Endodermal cell (in vitro differentiated cells): ENCODE measurements around the gene NCKAP5. TPM values are rescaled to one million over a fixed set of nuclear protein-coding genes. Genes with fewer than 3 reads are reported as not detected.

Experiments used
- DNase-seq: peaks from one replicate; pipeline ENCODE4 v3.0.0-alpha.2; 2017
- H3K27ac ChIP-seq: 2 replicates; pipeline ENCODE4 v1.5.1; 2013; ENCODE audit warnings: mild to moderate bottlenecking, low read depth, low read length, moderate library complexity
- H3K27me3 ChIP-seq: 2 replicates; pipeline ENCODE4 v1.6.1; 2013; ENCODE audit warnings: mild to moderate bottlenecking, low read length, moderate library complexity; ENCODE audit not compliant: insufficient read depth, control insufficient read depth, poor library complexity, severe bottlenecking
- H3K36me3 ChIP-seq: 2 replicates; pipeline ENCODE4 v1.7.0; 2013; ENCODE audit warnings: mild to moderate bottlenecking, low read length, moderate library complexity; ENCODE audit not compliant: control insufficient read depth, insufficient read depth
- H3K4me1 ChIP-seq: one replicate; pipeline ENCODE4 v1.7.0; 2013; ENCODE audit warnings: low read length; ENCODE audit not compliant: control insufficient read depth, insufficient read depth
- H3K4me3 ChIP-seq: 2 replicates; pipeline ENCODE4 v1.5.1; 2013; ENCODE audit warnings: mild to moderate bottlenecking, low read length, moderate library complexity
- H3K9ac ChIP-seq: 2 replicates; pipeline ENCODE4 v1.6.1; 2013; ENCODE audit warnings: mild to moderate bottlenecking, low read length, moderate library complexity; ENCODE audit not compliant: poor library complexity, severe bottlenecking; ENCODE audit errors: extremely low read depth
- H3K9me3 ChIP-seq: 2 replicates; pipeline ENCODE4 v1.6.1; 2013; ENCODE audit warnings: mild to moderate bottlenecking, low read length, moderate library complexity; ENCODE audit not compliant: control insufficient read depth
- H3K27ac Mint-ChIP-seq: 2 replicates; pipeline ENCODE4 v1.8.0; 2020; ENCODE audit warnings: mixed read lengths
- H3K27me3 Mint-ChIP-seq: 2 replicates; pipeline ENCODE4 v1.8.0; 2021; ENCODE audit warnings: mild to moderate bottlenecking, mixed read lengths; ENCODE audit not compliant: insufficient read depth
- H3K36me3 Mint-ChIP-seq: 2 replicates; pipeline ENCODE4 v1.8.0; 2020; ENCODE audit warnings: low read depth, mixed read lengths
- H3K4me1 Mint-ChIP-seq: 2 replicates; pipeline ENCODE4 v1.8.0; 2020; ENCODE audit warnings: mixed read lengths
- H3K4me3 Mint-ChIP-seq: 2 replicates; pipeline ENCODE4 v1.8.0; 2020; ENCODE audit warnings: mild to moderate bottlenecking, moderate library complexity, mixed read lengths
- H3K9me3 Mint-ChIP-seq: 2 replicates; pipeline ENCODE4 v1.8.0; 2020; ENCODE audit warnings: mild to moderate bottlenecking, mixed read lengths
- WGBS, 2 experiments: methylation state at CpG; one replicate each; pipeline versions ENCODE4 v1.1.5 to v1.1.7; 2013; ENCODE audit warnings: missing lambda C conversion rate in 2 of 2, mixed read lengths in 1 of 2; ENCODE audit not compliant: insufficient coverage in 1 of 2, insufficient read length in 1 of 2; 5-methylcytosine and 5-hydroxymethylcytosine counted together
- total RNA-seq, 2 donors: library from RNA; stranded (reverse); fragmentation: NEBNext Ultra II Directional in 1 of 2; extraction: Animal tissue kit (Norgen Biotek cat#: 25700) in 1 of 2; gene quantifications; 2 replicates in 1 of 2; 3 replicates in 1 of 2; pipeline ENCODE4 v1.2.1, GENCODE V29; 2021
- TF ChIP-seq, protein P1 (sequence below): fragments of 200-600 bp; sonication (generic); conservative IDR thresholded peaks from 2 replicates; pipeline ENCODE4 v1.5.0; 2021; ENCODE audit warnings: antibody characterized with exemption, mild to moderate bottlenecking

Gene NCKAP5
- total RNA-seq, 2 donors from 2014 or later = 0.58 to 0.92 TPM

DNA sequence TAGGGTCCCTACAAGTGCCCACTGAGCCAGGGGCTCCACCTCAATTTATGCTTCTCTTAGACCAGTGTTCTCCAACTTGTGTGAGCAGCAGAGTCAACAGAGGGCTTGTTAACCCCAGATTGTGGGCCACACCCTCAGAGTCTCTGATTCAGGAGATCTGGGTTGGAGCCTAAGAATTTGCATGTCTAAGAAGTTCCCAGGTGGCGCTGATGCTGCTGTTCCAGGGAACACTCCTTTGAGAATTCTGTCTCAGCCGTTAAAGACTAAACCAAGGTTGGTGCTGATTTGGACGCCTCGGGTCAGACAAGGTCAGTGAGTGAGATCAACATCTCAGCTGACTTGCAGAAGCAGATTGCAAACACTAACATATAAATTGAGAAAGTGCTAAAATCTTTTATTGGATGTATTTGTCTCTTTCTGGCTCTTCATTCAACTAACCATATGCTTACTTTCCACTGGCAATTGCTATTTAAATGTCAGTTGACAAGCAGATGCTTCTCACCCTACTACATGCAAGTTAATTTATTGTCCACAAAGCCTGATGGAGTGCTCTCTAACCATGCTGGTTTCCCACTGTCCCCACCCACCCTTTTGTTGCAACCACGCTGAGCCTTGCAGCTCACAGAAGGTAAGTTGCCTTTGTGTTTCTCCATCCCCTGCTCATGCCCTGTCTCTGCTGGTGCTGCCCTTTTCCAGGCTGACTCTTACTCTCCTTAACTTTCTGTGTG lies 929.8 kb downstream of the NCKAP5 start:
- H3K9me3 ChIP-seq = no peaks in the 10 kb centered on the region
- no peak overlapping the region for H3K27ac Mint-ChIP-seq
- H3K4me1 ChIP-seq = peaks cover 13% of the 10 kb centered on the region
- no peaks in the 10 kb centered on the region for H3K36me3 ChIP-seq
- TF ChIP-seq, protein P1, sequence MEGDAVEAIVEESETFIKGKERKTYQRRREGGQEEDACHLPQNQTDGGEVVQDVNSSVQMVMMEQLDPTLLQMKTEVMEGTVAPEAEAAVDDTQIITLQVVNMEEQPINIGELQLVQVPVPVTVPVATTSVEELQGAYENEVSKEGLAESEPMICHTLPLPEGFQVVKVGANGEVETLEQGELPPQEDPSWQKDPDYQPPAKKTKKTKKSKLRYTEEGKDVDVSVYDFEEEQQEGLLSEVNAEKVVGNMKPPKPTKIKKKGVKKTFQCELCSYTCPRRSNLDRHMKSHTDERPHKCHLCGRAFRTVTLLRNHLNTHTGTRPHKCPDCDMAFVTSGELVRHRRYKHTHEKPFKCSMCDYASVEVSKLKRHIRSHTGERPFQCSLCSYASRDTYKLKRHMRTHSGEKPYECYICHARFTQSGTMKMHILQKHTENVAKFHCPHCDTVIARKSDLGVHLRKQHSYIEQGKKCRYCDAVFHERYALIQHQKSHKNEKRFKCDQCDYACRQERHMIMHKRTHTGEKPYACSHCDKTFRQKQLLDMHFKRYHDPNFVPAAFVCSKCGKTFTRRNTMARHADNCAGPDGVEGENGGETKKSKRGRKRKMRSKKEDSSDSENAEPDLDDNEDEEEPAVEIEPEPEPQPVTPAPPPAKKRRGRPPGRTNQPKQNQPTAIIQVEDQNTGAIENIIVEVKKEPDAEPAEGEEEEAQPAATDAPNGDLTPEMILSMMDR = no peak
- WGBS, 2 experiments = 70 to 93% methylated on average over 3 to 5 of the region's 5 CpGs
- no peak for DNase-seq
- H3K27me3 Mint-ChIP-seq = no peaks in the 10 kb centered on the region
- no peak overlapping the region for H3K4me3 ChIP-seq
- H3K36me3 Mint-ChIP-seq = no peaks in the 10 kb centered on the region
- no peaks in the 10 kb centered on the region for H3K9me3 Mint-ChIP-seq
- peaks cover 13% of the 10 kb centered on the region for H3K4me1 Mint-ChIP-seq
- H3K27ac ChIP-seq = peak overlapping the region; percentile 14
- H3K4me3 Mint-ChIP-seq = no peak overlapping the region
- H3K27me3 ChIP-seq = no peaks in the 10 kb centered on the region
- no peak overlapping the region for H3K9ac ChIP-seq

DNA sequence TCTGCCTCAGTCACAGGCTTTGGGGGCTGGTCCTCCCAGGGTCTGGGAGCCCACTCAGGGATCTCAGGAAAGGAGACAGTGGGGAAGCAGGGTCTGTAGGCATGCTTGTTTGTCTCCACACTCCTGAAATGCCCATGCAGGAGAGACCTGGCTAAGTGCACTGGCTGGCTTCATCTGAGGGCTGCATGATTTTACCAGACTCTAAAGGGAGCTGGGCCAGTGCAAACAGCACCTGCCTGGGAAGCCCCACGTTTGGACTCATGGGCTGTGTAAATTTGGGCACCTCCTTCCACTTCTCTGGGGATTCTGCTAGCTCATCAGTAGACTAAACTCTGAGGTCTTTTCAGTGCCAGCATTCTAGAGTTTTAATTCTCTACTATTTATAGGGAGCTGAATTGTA lies 931.9 kb downstream of the NCKAP5 start:
- H3K36me3 ChIP-seq = no peaks in the 10 kb centered on the region
- H3K4me1 ChIP-seq = peaks cover 5% of the 10 kb centered on the region
- no peaks in the 10 kb centered on the region for H3K9me3 ChIP-seq
- no peak overlapping the region for H3K27ac ChIP-seq
- Mint-ChIP-seq H3K27ac (no peak overlapping the region), H3K9me3 (no peaks in the 10 kb centered on the region), H3K4me3 (no peak overlapping the region), H3K36me3 (no peaks in the 10 kb centered on the region), H3K4me1 (peaks cover 14% of the 10 kb centered on the region), H3K27me3 (no peaks in the 10 kb centered on the region)
- H3K4me3 ChIP-seq = no peak overlapping the region
- WGBS, 2 experiments = 76 to 83% methylated on average over 1 of the region's 1 CpG
- H3K9ac ChIP-seq = no peak overlapping the region
- TF ChIP-seq, protein P1 = no peak
- no peak for DNase-seq
- no peaks in the 10 kb centered on the region for H3K27me3 ChIP-seq

DNA sequence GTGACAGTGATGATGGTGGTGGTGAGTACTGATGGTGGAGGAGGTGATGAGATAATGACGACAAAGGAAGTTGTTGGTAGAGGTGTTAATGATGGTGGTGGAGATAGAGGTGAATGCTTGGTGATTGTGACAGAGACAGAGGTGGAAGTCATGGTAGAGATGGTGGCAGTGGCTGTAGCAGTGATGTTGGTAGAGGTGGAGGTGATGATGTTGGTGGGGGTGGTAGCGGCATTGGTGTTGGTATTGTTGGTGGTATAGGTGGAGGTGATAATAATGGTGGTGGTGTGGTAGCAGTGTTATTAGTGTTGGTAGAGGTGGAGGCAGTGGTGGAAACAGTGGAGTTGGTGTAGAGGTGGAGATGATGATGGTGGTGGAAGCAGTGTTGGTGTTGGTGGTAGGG lies 934.6 kb downstream of the NCKAP5 start:
- Mint-ChIP-seq H3K4me1 (peaks cover 16% of the 10 kb centered on the region), H3K27ac (no peak overlapping the region), H3K36me3 (no peaks in the 10 kb centered on the region), H3K9me3 (no peaks in the 10 kb centered on the region), H3K4me3 (no peak overlapping the region), H3K27me3 (no peaks in the 10 kb centered on the region)
- WGBS, 2 experiments = 89 to 100% methylated on average over 2 of the region's 2 CpGs
- Histone ChIP-seq H3K9me3 (no peaks in the 10 kb centered on the region), H3K4me3 (no peak overlapping the region), H3K9ac (no peak overlapping the region), H3K4me1 (peaks cover 2% of the 10 kb centered on the region), H3K27me3 (no peaks in the 10 kb centered on the region), H3K27ac (no peak overlapping the region), H3K36me3 (no peaks in the 10 kb centered on the region)
- TF ChIP-seq, protein P1 = no peak
- no peak for DNase-seq
